HCT116 (cell line): ENCODE measurements around the gene RNF114. TPM values are rescaled to one million over a fixed set of nuclear protein-coding genes. Genes with fewer than 3 reads are reported as not detected.

Experiments
- ATAC-seq: fragments of 200-7000 bp; cut with Tn5 transposase; 2 replicates; pipeline ENCODE4 v1.9.1; 2020; ENCODE audit warnings: mild to moderate bottlenecking, moderate library complexity
- BruUV-seq: library from RNA; stranded (reverse); fragments of 400-500 nt; replicated peaks from 2 replicates; lab custom pipeline; 2021; lab: Mats Ljungman, UMichigan
- CTCF ChIA-PET: fragments of 300-600 bp; sonication (Branson Sonifier 250); formaldehyde crosslinking; loops from one replicate; lab custom pipeline; 2021; ENCODE audit warnings: antibody characterized with exemption; lab: Charles Lee
- POLR2A ChIA-PET: fragments of 300-600, 350-600 bp; sonication (Branson Sonifier 250); formaldehyde crosslinking; loops from one replicate; lab custom pipeline; 2021; ENCODE audit warnings: antibody characterized with exemption; lab: Charles Lee
- RAD21 ChIA-PET, 2 experiments: fragments of 300-600 bp; sonication (Branson Sonifier 250); formaldehyde crosslinking; loops; one replicate each; lab custom pipeline; 2023; ENCODE audit warnings: low total read pairs in 2 of 2; ENCODE audit not compliant: uncharacterized antibody in 2 of 2, unreplicated experiment in 2 of 2, low non-redundant PET in 1 of 2; lab: Charles Lee
- DNase-seq: peaks from one replicate; pipeline ENCODE4 v3.0.0-alpha.2; 2010; ENCODE audit warnings: low read depth, low spot score
- H2AFZ ChIP-seq: fragments of 200-600 bp; shearing (Covaris generic), sonication (generic); 2 replicates; pipeline ENCODE4 v1.6.1; 2017; ENCODE audit warnings: low read depth, mixed run types, mixed read lengths, antibody characterized with exemption, low read length; ENCODE audit not compliant: poor library complexity, severe bottlenecking
- H3K27ac ChIP-seq: 2 replicates; pipeline ENCODE4 v1.5.1; 2012; ENCODE audit warnings: low read depth, low read length
- H3K27me3 ChIP-seq: fragments of 200-600 bp; sonication (generic); 2 replicates; pipeline ENCODE4 v1.6.1; 2016; ENCODE audit warnings: mixed run types, low read length, mixed read lengths; ENCODE audit not compliant: insufficient read depth
- H3K36me3 ChIP-seq, 2 experiments: fragments of 200-500 bp in 1 of 2; fragments of 200-600 bp in 1 of 2; sonication (Bioruptor generic) in 1 of 2; sonication (generic) in 1 of 2; 2 replicates each; pipeline versions ENCODE4 v1.5.1 to v1.6.1; 2014 to 2016; ENCODE audit warnings: low read length in 2 of 2, inconsistent platforms in 1 of 2, mixed read lengths in 1 of 2, mixed run types in 1 of 2; ENCODE audit not compliant: insufficient read depth in 2 of 2, control insufficient read depth in 1 of 2
- H3K4me1 ChIP-seq, 2 experiments: fragments of 200-600 bp in 1 of 2; sonication (generic) in 1 of 2; 2 replicates each; pipeline versions ENCODE4 v1.5.1 to v1.6.1; 2012 to 2017; ENCODE audit warnings: low read length in 2 of 2, inconsistent platforms in 1 of 2, mild to moderate bottlenecking in 1 of 2, mixed read lengths in 1 of 2, mixed run types in 1 of 2, moderate library complexity in 1 of 2; ENCODE audit not compliant: insufficient read depth in 2 of 2, control insufficient read depth in 1 of 2
- H3K4me2 ChIP-seq: fragments of 200-600 bp; sonication (generic); 2 replicates; pipeline ENCODE4 v1.6.1; 2017; ENCODE audit warnings: mixed run types, low read length, mixed read lengths
- H3K4me3 ChIP-seq, 2 experiments: fragments of 200-600 bp in 1 of 2; sonication (generic) in 1 of 2; replicated peaks in 1 of 2; 2 replicates each; pipeline ENCODE4 v1.5.1; 2011 to 2016; ENCODE audit warnings: low read length in 2 of 2, control low read depth in 1 of 2, low read depth in 1 of 2, mild to moderate bottlenecking in 1 of 2, mixed read lengths in 1 of 2, mixed run types in 1 of 2
- H3K79me2 ChIP-seq: fragments of 200-600 bp; sonication (generic); 2 replicates; pipeline ENCODE4 v1.6.1; 2017; ENCODE audit warnings: mild to moderate bottlenecking, mixed run types, low read length, moderate library complexity, mixed read lengths; ENCODE audit not compliant: insufficient read depth
- H3K9ac ChIP-seq: fragments of 200-600 bp; sonication (generic); 2 replicates; pipeline ENCODE4 v1.6.1; 2016; ENCODE audit warnings: low read length, mixed read lengths
- H3K9me2 ChIP-seq: fragments of 200-600 bp; sonication (generic), shearing (Covaris generic); 2 replicates; pipeline ENCODE4 v1.6.1; 2017; ENCODE audit warnings: mixed run types, mild to moderate bottlenecking, moderate library complexity; ENCODE audit not compliant: insufficient read depth
- H3K9me3 ChIP-seq, 2 experiments: fragments of 200-500 bp in 1 of 2; fragments of 200-600 bp in 1 of 2; sonication (Bioruptor generic) in 1 of 2; sonication (generic) in 1 of 2; 2 replicates each; pipeline ENCODE4 v1.6.1; 2014 to 2017; ENCODE audit warnings: low read length in 2 of 2, mixed read lengths in 2 of 2, inconsistent platforms in 1 of 2, low read depth in 1 of 2, mild to moderate bottlenecking in 1 of 2, mixed run types in 1 of 2, moderate library complexity in 1 of 2; ENCODE audit not compliant: control insufficient read depth in 1 of 2, insufficient read depth in 1 of 2
- H4K20me1 ChIP-seq: fragments of 200-600 bp; sonication (generic), shearing (Covaris generic); 2 replicates; pipeline ENCODE4 v1.6.1; 2017; ENCODE audit warnings: mixed run types, mild to moderate bottlenecking, moderate library complexity; ENCODE audit not compliant: insufficient read depth
- CBX3 ChIP-seq: IDR thresholded peaks from 2 replicates; pipeline ENCODE4 v1.6.1; 2012; ENCODE audit warnings: low read depth
- CEBPB ChIP-seq: IDR thresholded peaks from 2 replicates; pipeline ENCODE4 v1.6.1; 2012; ENCODE audit warnings: low read depth
- ELF1 ChIP-seq: IDR thresholded peaks from 2 replicates; pipeline ENCODE4 v1.6.1; 2012; ENCODE audit warnings: low read depth, borderline replicate concordance
- FOSL1 ChIP-seq: IDR thresholded peaks from 2 replicates; pipeline ENCODE4 v1.6.1; 2012; ENCODE audit warnings: low read depth
- JUND ChIP-seq: IDR thresholded peaks from 2 replicates; pipeline ENCODE4 v1.6.1; 2012
- RAD21 ChIP-seq: IDR thresholded peaks from 2 replicates; pipeline ENCODE4 v1.6.1; 2012; ENCODE audit warnings: low read depth, mild to moderate bottlenecking
- SRF ChIP-seq: IDR thresholded peaks from 2 replicates; pipeline ENCODE4 v1.6.1; 2012; ENCODE audit warnings: low read depth
- TCF7L2 ChIP-seq: IDR thresholded peaks from 2 replicates; pipeline ENCODE4 v1.7.0; 2011; ENCODE audit warnings: borderline replicate concordance, inconsistent platforms; ENCODE audit not compliant: insufficient read depth, insufficient read length; ENCODE audit errors: extremely low read depth
- ZNF274 ChIP-seq: fragments of 200-500 bp; sonication (Bioruptor generic); IDR thresholded peaks from 2 replicates; pipeline ENCODE4 v1.6.1; 2014; ENCODE audit warnings: mild to moderate bottlenecking, low read depth, low read length, inconsistent platforms
- intact Hi-C: fragments of 100-400 bp; cut with micrococcal nuclease; formaldehyde crosslinking; loops from 2 replicates; pipeline ENCODE4 v1.10.0; 2022
- total RNA-seq: library from RNA; stranded (reverse); gene quantifications from one replicate; pipeline ENCODE4 v1.2.1, GENCODE V29; 2021; ENCODE audit not compliant: unreplicated experiment
- TF ChIP-seq, protein P1 (sequence below): IDR thresholded peaks from 2 replicates; pipeline ENCODE4 v1.6.1; 2012
- TF ChIP-seq, protein P2 (sequence below): IDR thresholded peaks from 2 replicates; pipeline ENCODE4 v1.6.1; 2011; ENCODE audit warnings: mild to moderate bottlenecking, low read length, moderate library complexity; ENCODE audit not compliant: insufficient replicate concordance; ENCODE audit errors: extremely low read depth
- TF ChIP-seq, protein P3 (sequence below): IDR thresholded peaks from 2 replicates; pipeline ENCODE4 v1.6.1; 2012

RNF114 gene
- total RNA-seq, 1 experiment from 2014 or later = 66.8 TPM

DNA sequence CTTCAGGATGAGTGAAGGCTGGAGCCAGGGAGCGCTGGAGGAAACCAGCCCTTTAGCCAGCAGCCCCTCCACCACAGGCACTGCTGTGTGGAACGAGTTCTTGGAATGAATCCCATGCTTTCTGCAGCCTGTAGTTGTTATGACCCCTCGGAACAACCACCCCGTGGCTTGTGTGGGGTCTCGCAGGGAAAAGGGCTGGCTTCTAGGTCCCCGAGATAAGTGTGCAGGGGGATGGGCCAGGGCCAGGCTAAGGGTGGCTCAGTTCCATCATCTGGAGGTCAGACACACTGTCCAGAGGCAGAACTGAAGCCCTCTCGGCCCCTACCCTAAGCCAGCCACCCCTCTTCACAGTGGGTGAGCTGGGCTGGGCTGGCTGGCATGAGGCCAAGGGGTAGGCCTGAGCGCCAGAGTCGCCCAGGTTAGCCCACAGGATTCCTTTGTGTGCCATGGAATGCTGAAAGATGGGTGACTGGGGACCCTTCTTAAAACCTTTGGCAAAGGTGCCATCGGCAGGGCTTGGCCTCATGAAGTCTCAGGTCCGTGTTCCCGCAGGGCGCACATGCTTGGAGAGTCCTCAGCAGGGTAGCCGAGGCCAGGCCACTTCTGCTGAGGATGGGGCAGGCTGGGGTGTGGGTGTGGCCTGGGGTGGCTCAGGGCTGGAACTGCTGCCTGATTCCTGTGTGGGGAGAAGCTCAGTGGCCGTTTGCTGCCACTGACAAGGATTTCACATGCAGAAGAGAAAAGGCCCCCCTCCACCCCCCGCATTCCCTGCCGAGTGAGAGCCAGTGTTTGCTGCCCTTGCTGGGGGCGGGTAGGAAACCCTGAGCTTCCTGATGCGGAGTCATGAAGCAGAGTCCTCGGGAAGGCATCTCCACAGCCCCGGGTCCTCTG, 45.5 kb upstream of the RNF114 start:
- no peak overlapping the region for H2AFZ ChIP-seq
- no peaks in the 10 kb centered on the region for H3K27me3 ChIP-seq
- H3K27ac ChIP-seq = no peak overlapping the region
- no peak overlapping the region for H3K9ac ChIP-seq
- intact Hi-C loops = no loop called here
- DNase-seq (no peak), ATAC-seq (no peak)
- H3K4me3 ChIP-seq = no peak overlapping the region
- CTCF ChIA-PET = interaction anchor here (1.3 to 5.5 kb wide), 2 partner anchors 280 to 281 kb away, joined by 3 to 43 read pairs; no protein-coding TSS in a partner anchor
- H3K36me3 ChIP-seq = no peaks in the 10 kb centered on the region
- no peaks in the 10 kb centered on the region for H3K9me3 ChIP-seq
- RAD21 ChIA-PET = interaction anchor here in 1 of 2 experiments (0.7 kb wide), 1 partner anchor 20 kb away, joined by 3 read pairs; no protein-coding TSS in a partner anchor
- H3K9me2 ChIP-seq = no peaks in the 10 kb centered on the region
- no peaks in the 10 kb centered on the region for H4K20me1 ChIP-seq
- no peak for TF ChIP-seq CBX3
- no peaks in the 10 kb centered on the region for H3K79me2 ChIP-seq
- BruUV-seq = no TSS peak
- no peak overlapping the region for H3K4me2 ChIP-seq
- POLR2A ChIA-PET = no interaction called here
- peaks cover 0 to 5% of the 10 kb centered on the region in 2 experiments; a peak in 1 of 4 replicates for H3K4me1 ChIP-seq

DNA sequence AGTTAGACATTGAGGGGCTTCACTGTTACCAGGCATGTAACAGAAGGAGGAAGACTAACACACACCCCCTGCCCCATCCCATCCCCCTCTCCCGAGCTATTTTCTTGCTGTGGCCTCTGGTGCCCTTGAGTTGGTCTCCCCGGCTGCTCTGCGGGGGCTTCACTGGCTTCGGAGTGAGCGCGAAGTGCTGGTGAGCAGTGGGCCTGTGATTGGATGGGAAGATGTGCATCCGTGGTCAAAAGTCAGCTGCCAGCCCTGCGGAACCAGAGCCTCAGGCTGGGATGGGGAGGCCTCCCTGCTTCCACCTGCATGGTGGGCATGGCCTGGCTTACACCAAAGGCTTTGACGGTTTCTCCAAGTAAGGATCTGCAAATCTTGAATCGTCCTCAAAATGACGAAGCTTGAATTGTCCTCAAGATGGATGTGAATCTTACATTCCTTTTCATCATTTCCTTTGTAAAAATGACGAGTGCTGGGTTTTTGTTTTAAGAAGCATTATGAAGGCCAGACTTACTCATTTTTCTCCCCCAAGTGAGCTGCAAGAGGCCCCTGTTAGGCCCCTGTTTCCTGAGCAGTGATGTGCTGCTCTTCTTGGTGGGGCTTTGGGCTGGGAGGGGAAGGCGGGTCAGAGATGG, 44.6 kb upstream of the RNF114 start:
- BruUV-seq = no TSS peak
- DNase-seq (no peak), ATAC-seq (no peak)
- H3K9me3 ChIP-seq = no peaks in the 10 kb centered on the region
- peaks cover 0 to 5% of the 10 kb centered on the region in 2 experiments; a peak in 1 of 4 replicates for H3K4me1 ChIP-seq
- H3K9me2 ChIP-seq = no peaks in the 10 kb centered on the region
- H4K20me1 ChIP-seq = no peaks in the 10 kb centered on the region
- no peak overlapping the region for H2AFZ ChIP-seq
- H3K4me2 ChIP-seq = no peak overlapping the region
- H3K36me3 ChIP-seq = no peaks in the 10 kb centered on the region
- TF ChIP-seq RAD21 (no peak), SRF (no peak), ZNF274 (no peak), ELF1 (no peak), CBX3 (no peak), JUND (no peak), TCF7L2 (no peak), CEBPB (no peak), FOSL1 (no peak)
- TF ChIP-seq, protein P1, sequence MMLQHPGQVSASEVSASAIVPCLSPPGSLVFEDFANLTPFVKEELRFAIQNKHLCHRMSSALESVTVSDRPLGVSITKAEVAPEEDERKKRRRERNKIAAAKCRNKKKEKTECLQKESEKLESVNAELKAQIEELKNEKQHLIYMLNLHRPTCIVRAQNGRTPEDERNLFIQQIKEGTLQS = no peak
- TF ChIP-seq, protein P2, sequence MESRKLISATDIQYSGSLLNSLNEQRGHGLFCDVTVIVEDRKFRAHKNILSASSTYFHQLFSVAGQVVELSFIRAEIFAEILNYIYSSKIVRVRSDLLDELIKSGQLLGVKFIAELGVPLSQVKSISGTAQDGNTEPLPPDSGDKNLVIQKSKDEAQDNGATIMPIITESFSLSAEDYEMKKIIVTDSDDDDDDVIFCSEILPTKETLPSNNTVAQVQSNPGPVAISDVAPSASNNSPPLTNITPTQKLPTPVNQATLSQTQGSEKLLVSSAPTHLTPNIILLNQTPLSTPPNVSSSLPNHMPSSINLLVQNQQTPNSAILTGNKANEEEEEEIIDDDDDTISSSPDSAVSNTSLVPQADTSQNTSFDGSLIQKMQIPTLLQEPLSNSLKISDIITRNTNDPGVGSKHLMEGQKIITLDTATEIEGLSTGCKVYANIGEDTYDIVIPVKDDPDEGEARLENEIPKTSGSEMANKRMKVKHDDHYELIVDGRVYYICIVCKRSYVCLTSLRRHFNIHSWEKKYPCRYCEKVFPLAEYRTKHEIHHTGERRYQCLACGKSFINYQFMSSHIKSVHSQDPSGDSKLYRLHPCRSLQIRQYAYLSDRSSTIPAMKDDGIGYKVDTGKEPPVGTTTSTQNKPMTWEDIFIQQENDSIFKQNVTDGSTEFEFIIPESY = no peak
- TF ChIP-seq, protein P3, sequence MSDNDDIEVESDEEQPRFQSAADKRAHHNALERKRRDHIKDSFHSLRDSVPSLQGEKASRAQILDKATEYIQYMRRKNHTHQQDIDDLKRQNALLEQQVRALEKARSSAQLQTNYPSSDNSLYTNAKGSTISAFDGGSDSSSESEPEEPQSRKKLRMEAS = no peak
- TF ChIP-seq, all 23 proteins: peak for 0
- ChIA-PET POLR2A (no interaction called here), CTCF (interaction anchor here (1.3 kb wide), 1 partner anchor 281 kb away, joined by 3 read pairs; no protein-coding TSS in a partner anchor), RAD21 (interaction anchor here in 1 of 2 experiments (0.7 kb wide), 1 partner anchor 19 kb away, joined by 3 read pairs; no protein-coding TSS in a partner anchor)
- Histone ChIP-seq H3K27ac (no peak overlapping the region), H3K79me2 (no peaks in the 10 kb centered on the region), H3K27me3 (no peaks in the 10 kb centered on the region), H3K9ac (no peak overlapping the region), H3K4me3 (no peak overlapping the region)
- intact Hi-C loops = no loop called here
